HG02970 (cell line): ENCODE results near the gene C1orf56.
A peak's percentile ranks its signal among the peaks of the same experiment; 100 is the strongest.

Source experiments
- ATAC-seq: cut with Tn5 transposase; IDR thresholded peaks from one replicate; pipeline ENCODE4 v1.9.1; 2021; ENCODE audit warnings: mild to moderate bottlenecking, moderate library complexity, moderate number of reproducible peaks; ENCODE audit not compliant: unreplicated experiment, low FRiP score

Gene C1orf56

GRCh38 chr1:151047591-151047924 is at the start of gene C1orf56:
TSS of gene C1orf56 (plus strand) at chr1:151047751. CDS start at chr1:151047848, 97 bp downstream.
- ATAC-seq: no peak

GRCh38 chr1:150997949-150998348 is 49.6 kb upstream of the C1orf56 start:
- ATAC-seq: no peak

- ATAC-seq: no peak
Observed at GRCh38 chr1:150999051-150999674, 48.4 kb upstream of the C1orf56 start.

- ATAC-seq: no peak
Observed at GRCh38 chr1:150999926-151000325, 47.6 kb upstream of the C1orf56 start.

- ATAC-seq: no peak
Observed at GRCh38 chr1:151000408-151000807, 47.1 kb upstream of the C1orf56 start.

- ATAC-seq: no peak
Observed at GRCh38 chr1:151001602-151002001, 45.9 kb upstream of the C1orf56 start.

GRCh38 chr1:151002051-151002450 is 45.5 kb upstream of the C1orf56 start:
- ATAC-seq: no peak

GRCh38 chr1:151002611-151003010 is 44.9 kb upstream of the C1orf56 start:
- no peak for ATAC-seq

GRCh38 chr1:151003180-151003579 is 44.4 kb upstream of the C1orf56 start:
- ATAC-seq: no peak

GRCh38 chr1:151005729-151006319 is 41.7 kb upstream of the C1orf56 start:
- no peak for ATAC-seq

- ATAC-seq: no peak
Observed at GRCh38 chr1:151006327-151007052, 41.1 kb upstream of the C1orf56 start, which contains the start of gene MINDY1. TSS of gene MINDY1 (minus strand) at chr1:151006902. CDS start at chr1:151002617, 4,285 bp downstream.

GRCh38 chr1:151007853-151008243 is 39.7 kb upstream of the C1orf56 start:
- no peak for ATAC-seq

- ATAC-seq: peak; percentile 85
Observed at GRCh38 chr1:151008244-151009205, 39.0 kb upstream of the C1orf56 start, which contains the start of gene PRUNE1. TSS of gene PRUNE1 (plus strand) at chr1:151008449. CDS start at chr1:151008633, 184 bp downstream.

- ATAC-seq: no peak
Observed at GRCh38 chr1:151009206-151009587, 38.4 kb upstream of the C1orf56 start.

- no peak for ATAC-seq
Observed at GRCh38 chr1:151009674-151010345, 37.7 kb upstream of the C1orf56 start.

- ATAC-seq: no peak
Observed at GRCh38 chr1:151010346-151010726, 37.2 kb upstream of the C1orf56 start.

GRCh38 chr1:151011154-151011850 is 36.2 kb upstream of the C1orf56 start:
- ATAC-seq: no peak

GRCh38 chr1:151012684-151013471 is 34.7 kb upstream of the C1orf56 start:
- no peak for ATAC-seq

GRCh38 chr1:151013518-151013917 is 34.0 kb upstream of the C1orf56 start:
- ATAC-seq: no peak
